Hepatocyte (in vitro differentiated cells): ENCODE results near the gene CAPN12. TPM values are rescaled to one million over a fixed set of nuclear protein-coding genes. Genes with fewer than 3 reads are reported as not detected.

Source experiments
- DNase-seq: peaks from one replicate; pipeline ENCODE4 v3.0.0-alpha.2; 2016; ENCODE audit warnings: low spot score
- H2AFZ ChIP-seq: fragments of 200-600 bp; sonication (generic); 2 replicates; pipeline ENCODE4 v1.6.0; 2016; ENCODE audit warnings: antibody characterized with exemption, mild to moderate bottlenecking
- H3K27ac ChIP-seq: fragments of 200-600 bp; sonication (generic); 2 replicates; pipeline ENCODE4 v1.5.1; 2016; ENCODE audit warnings: mild to moderate bottlenecking
- H3K27me3 ChIP-seq: fragments of 200-600 bp; sonication (generic); 2 replicates; pipeline ENCODE4 v1.6.1; 2016
- H3K36me3 ChIP-seq: fragments of 200-600 bp; sonication (generic); replicated peaks from 2 replicates; pipeline ENCODE4 v1.5.1; 2016; ENCODE audit warnings: low read depth; ENCODE audit not compliant: insufficient read depth
- H3K4me1 ChIP-seq: fragments of 200-600 bp; sonication (generic); 2 replicates; pipeline ENCODE4 v1.5.1; 2016; ENCODE audit warnings: mild to moderate bottlenecking, moderate library complexity; ENCODE audit not compliant: insufficient read depth
- H3K4me2 ChIP-seq: fragments of 200-600 bp; sonication (generic); 2 replicates; pipeline ENCODE4 v1.6.0; 2016
- H3K4me3 ChIP-seq: fragments of 200-600 bp; sonication (generic); 2 replicates; pipeline ENCODE4 v1.5.1; 2016; ENCODE audit warnings: mild to moderate bottlenecking
- H3K79me2 ChIP-seq: fragments of 200-600 bp; sonication (generic); 2 replicates; pipeline ENCODE4 v1.6.0; 2017; ENCODE audit warnings: mild to moderate bottlenecking
- H3K9me2 ChIP-seq: fragments of 200-600 bp; sonication (generic); replicated peaks from 2 replicates; pipeline ENCODE4 v1.6.0; 2017; ENCODE audit warnings: mild to moderate bottlenecking; ENCODE audit not compliant: insufficient read depth
- H3K9me3 ChIP-seq: fragments of 200-600 bp; sonication (generic); 2 replicates; pipeline ENCODE4 v1.5.1; 2016; ENCODE audit warnings: low read depth, mild to moderate bottlenecking
- H4K20me1 ChIP-seq: fragments of 200-600 bp; sonication (generic); 2 replicates; pipeline ENCODE4 v1.6.0; 2016; ENCODE audit warnings: mild to moderate bottlenecking; ENCODE audit not compliant: insufficient read depth, poor library complexity, severe bottlenecking
- CTCF ChIP-seq: fragments of 200-600 bp; sonication (generic); IDR thresholded peaks from 2 replicates; pipeline ENCODE4 v1.5.1; 2016; ENCODE audit warnings: antibody characterized with exemption, mild to moderate bottlenecking; ENCODE audit not compliant: poor library complexity
- EZH2 ChIP-seq: fragments of 200-600 bp; sonication (generic); IDR thresholded peaks from 2 replicates; pipeline ENCODE4 v1.6.1; 2016; ENCODE audit warnings: antibody characterized with exemption, mild to moderate bottlenecking, borderline replicate concordance
- EZH2phosphoT487 ChIP-seq: fragments of 200-600 bp; sonication (generic); IDR thresholded peaks from one replicate; pipeline ENCODE4 v1.6.1; 2018; ENCODE audit warnings: antibody characterized with exemption, mild to moderate bottlenecking, low read depth, moderate library complexity; ENCODE audit not compliant: unreplicated experiment, severe bottlenecking
- whole genome bisulfite sequencing: methylation state at CpG from one replicate; pipeline ENCODE4 v1.1.6; 2016; ENCODE audit warnings: low lambda C conversion rate; ENCODE audit errors: missing lambda C conversion rate; 5-methylcytosine and 5-hydroxymethylcytosine counted together
- polyA plus RNA-seq: library from polyadenylated mRNA; unstranded; fragments of >200 nt; fragmentation: Nextera tagmentation; extraction: Ambion mirVana; gene quantifications from 2 replicates; pipeline ENCODE4 v1.2.1, GENCODE V29; 2016
- total RNA-seq: library from RNA; depleted of rRNA; stranded (reverse); fragments of >200 nt; gene quantifications from 2 replicates; pipeline ENCODE4 v1.2.3, GENCODE V29; 2014

The CAPN12 gene
- total and polyA plus RNA-seq, 2 experiments from 2014 or later: 24.3 to 26.6 TPM

- DNase-seq: no peak
- peaks cover 76% of the 10 kb centered on the region for H3K79me2 ChIP-seq
- no peak overlapping the region for H3K4me3 ChIP-seq
- peaks cover 54% of the 10 kb centered on the region for H3K4me1 ChIP-seq
- no peak overlapping the region for H2AFZ ChIP-seq
- H3K4me2 ChIP-seq: peak overlapping the region; percentile 49
- no peaks in the 10 kb centered on the region for H3K36me3 ChIP-seq
- peak overlapping the region; percentile 97 for H3K27ac ChIP-seq
- H3K9me2 ChIP-seq: no peaks in the 10 kb centered on the region
- peaks cover 13% of the 10 kb centered on the region for H4K20me1 ChIP-seq
- TF ChIP-seq EZH2phosphoT487: no peak
- no peak for TF ChIP-seq EZH2
- no peak for TF ChIP-seq CTCF
- H3K27me3 ChIP-seq: no peaks in the 10 kb centered on the region
- 73% methylated on average over 18 of the region's 18 CpGs for whole genome bisulfite sequencing
- no peaks in the 10 kb centered on the region for H3K9me3 ChIP-seq
Measured at GRCh38 chr19:38700902-38701454, 43.3 kb downstream of the CAPN12 start.

GRCh38 chr19:38700350-38700901 lies 43.8 kb downstream of the CAPN12 start:
- no peaks in the 10 kb centered on the region for H3K9me3 ChIP-seq
- no peaks in the 10 kb centered on the region for H3K9me2 ChIP-seq
- H2AFZ ChIP-seq: no peak overlapping the region
- peak overlapping the region; percentile 97 for H3K27ac ChIP-seq
- H3K4me1 ChIP-seq: peaks cover 60% of the 10 kb centered on the region
- DNase-seq: no peak
- no peak for TF ChIP-seq EZH2
- TF ChIP-seq CTCF: no peak
- TF ChIP-seq EZH2phosphoT487: no peak
- H3K27me3 ChIP-seq: no peaks in the 10 kb centered on the region
- H3K4me3 ChIP-seq: no peak overlapping the region
- 86% methylated on average over 20 of the region's 22 CpGs for WGBS
- H4K20me1 ChIP-seq: peaks cover 17% of the 10 kb centered on the region
- peaks cover 77% of the 10 kb centered on the region for H3K79me2 ChIP-seq
- no peaks in the 10 kb centered on the region for H3K36me3 ChIP-seq
- peak overlapping the region; percentile 49 for H3K4me2 ChIP-seq

- H3K36me3 ChIP-seq: no peaks in the 10 kb centered on the region
- 91% methylated on average over 18 of the region's 18 CpGs for WGBS
Measured at GRCh38 chr19:38699647-38700349, 44.5 kb downstream of the CAPN12 start.

More at GRCh38 chr19:38699647-38700349, 44.5 kb downstream of the CAPN12 start:
- H2AFZ ChIP-seq: no peak overlapping the region
- no peaks in the 10 kb centered on the region for H3K9me2 ChIP-seq
- H3K9me3 ChIP-seq: no peaks in the 10 kb centered on the region
- peaks cover 66% of the 10 kb centered on the region for H3K4me1 ChIP-seq
- no peak overlapping the region for H3K4me2 ChIP-seq
- no peaks in the 10 kb centered on the region for H3K27me3 ChIP-seq
- H3K4me3 ChIP-seq: no peak overlapping the region
- H4K20me1 ChIP-seq: peaks cover 20% of the 10 kb centered on the region
- no peak for DNase-seq
- peaks cover 77% of the 10 kb centered on the region for H3K79me2 ChIP-seq
- TF ChIP-seq EZH2phosphoT487: no peak
- TF ChIP-seq EZH2: no peak
- no peak for TF ChIP-seq CTCF
- H3K27ac ChIP-seq: peak overlapping the region; percentile 97
